K562 (cell line): ENCODE results near the gene BOLA3. TPM values are rescaled to one million over a fixed set of nuclear protein-coding genes. Genes with fewer than 3 reads are reported as not detected.

Experiments
- ARNT ChIP-seq, 2 experiments: fragments of 450-650 bp; IDR thresholded peaks; 2 replicates each; pipeline ENCODE4 v1.6.1; 2016; ENCODE audit warnings: mild to moderate bottlenecking in 1 of 2
- CBX2 ChIP-seq: fragments of 200-600 bp; sonication (generic); IDR thresholded peaks from one replicate; pipeline ENCODE4 v1.6.1; 2012; ENCODE audit warnings: mild to moderate bottlenecking, low read length, inconsistent platforms; ENCODE audit not compliant: insufficient read depth, poor library complexity, severe bottlenecking
- ETV1 ChIP-seq: fragments of 450-650 bp; conservative IDR thresholded peaks from 2 replicates; pipeline ENCODE4 v1.6.1; 2016; ENCODE audit warnings: missing genetic modification characterization, control low read depth, low read depth, missing compliant biosample characterization
- MIER1 ChIP-seq: fragments of 450-650 bp; IDR thresholded peaks from 2 replicates; pipeline ENCODE4 v1.6.1; 2016; ENCODE audit warnings: antibody characterized with exemption, mild to moderate bottlenecking, low read depth
- NBN ChIP-seq: fragments of 450-650 bp; IDR thresholded peaks from 2 replicates; pipeline ENCODE4 v1.6.1; 2016; ENCODE audit warnings: low read depth, mild to moderate bottlenecking
- NFE2L1 ChIP-seq: fragments of 450-650 bp; IDR thresholded peaks from 2 replicates; pipeline ENCODE4 v1.6.1; 2016; ENCODE audit warnings: missing genetic modification characterization, low read depth, mild to moderate bottlenecking, missing compliant biosample characterization, moderate library complexity, borderline replicate concordance
- SRSF9 ChIP-seq: fragments of 200-400 bp; formaldehyde crosslinking; IDR thresholded peaks from 2 replicates; pipeline ENCODE4 v1.6.1; 2017; ENCODE audit warnings: low read depth, low read length, borderline replicate concordance
- XRCC3 ChIP-seq: fragments of 450-650 bp; IDR thresholded peaks from 2 replicates; pipeline ENCODE4 v1.6.1; 2017; ENCODE audit warnings: mild to moderate bottlenecking, moderate library complexity
- ZNF184 ChIP-seq: sonication (generic); formaldehyde crosslinking; IDR thresholded peaks from 2 replicates; pipeline ENCODE4 v1.5.0; 2020; ENCODE audit warnings: missing genetic modification reagents
- polyA plus RNA-seq, 8 experiments: library from polyadenylated mRNA; depleted of rRNA in 4 of 8; stranded (reverse) in 5 of 8; unstranded in 3 of 8; fragments of >200 nt; fragmentation: Nextera tagmentation in 2 of 8; fragmentation: Illumina TruSeq in 1 of 8; extraction: Ambion mirVana in 2 of 8; extraction: Trizol in 1 of 8; gene quantifications; 2 replicates each; pipeline versions ENCODE4 v1.2.1 to v1.2.3, GENCODE V29; 2011 to 2014; ENCODE audit warnings: inconsistent platforms in 1 of 8, missing spikeins in 1 of 8
- total RNA-seq, 7 experiments: library from RNA; depleted of rRNA in 6 of 7; stranded (reverse); fragments of >200 nt in 6 of 7; fragmentation: Illumina TruSeq in 2 of 7; extraction: Trizol in 2 of 7; gene quantifications; 2 replicates each; pipeline versions ENCODE4 v1.2.1 to v1.2.3, GENCODE V29; 2011 to 2021; ENCODE audit warnings: low replicate concordance in 1 of 7
- TF ChIP-seq, protein P1 (sequence below): fragments of 250-450 bp; sonication (Bioruptor Pico); IDR thresholded peaks from 2 replicates; pipeline ENCODE4 v1.8.0; 2022; ENCODE audit warnings: moderate library complexity, mild to moderate bottlenecking, inconsistent platforms
- TF ChIP-seq, protein P2 (sequence below): fragments of 200-800 bp; sonication (Bioruptor generic); IDR thresholded peaks from 2 replicates; pipeline ENCODE4 v1.6.1; 2017; ENCODE audit warnings: missing genetic modification characterization, missing compliant biosample characterization
- TF ChIP-seq, protein P3 (sequence below): sonication (generic); IDR thresholded peaks from 2 replicates; pipeline ENCODE4 v1.6.1; 2016
- TF ChIP-seq, protein P4 (sequence below), 3 experiments: fragments of 200-800 bp in 1 of 3; sonication (Bioruptor generic) in 1 of 3; sonication (generic) in 1 of 3; formaldehyde crosslinking in 1 of 3; IDR thresholded peaks; 2 replicates each; pipeline versions ENCODE4 v1.6.1 to v1.8.0; 2016 to 2022; ENCODE audit warnings: mild to moderate bottlenecking in 2 of 3, missing compliant biosample characterization in 2 of 3, missing genetic modification characterization in 2 of 3, missing genetic modification reagents in 1 of 3
- TF ChIP-seq, protein P5 (sequence below), 2 experiments: fragments of 450-650 bp in 1 of 2; IDR thresholded peaks; 2 replicates each; pipeline ENCODE4 v1.6.1; 2011 to 2017; ENCODE audit warnings: low read depth in 2 of 2, antibody characterized with exemption in 1 of 2, borderline replicate concordance in 1 of 2, low read length in 1 of 2, mild to moderate bottlenecking in 1 of 2, mixed read lengths in 1 of 2; ENCODE audit not compliant: control insufficient read depth in 1 of 2
- TF ChIP-seq, protein P6 (sequence below): fragments of 200-400 bp; formaldehyde crosslinking; IDR thresholded peaks from 2 replicates; pipeline ENCODE4 v1.6.1; 2017; ENCODE audit warnings: mild to moderate bottlenecking, low read depth, low read length, moderate library complexity

BOLA3 gene
- total and polyA plus RNA-seq, 9 of the 15 experiments (the other 6 are each of a cell fraction or from before 2014, with no cell fraction given) = 149 to 619 (median 255) TPM

DNA sequence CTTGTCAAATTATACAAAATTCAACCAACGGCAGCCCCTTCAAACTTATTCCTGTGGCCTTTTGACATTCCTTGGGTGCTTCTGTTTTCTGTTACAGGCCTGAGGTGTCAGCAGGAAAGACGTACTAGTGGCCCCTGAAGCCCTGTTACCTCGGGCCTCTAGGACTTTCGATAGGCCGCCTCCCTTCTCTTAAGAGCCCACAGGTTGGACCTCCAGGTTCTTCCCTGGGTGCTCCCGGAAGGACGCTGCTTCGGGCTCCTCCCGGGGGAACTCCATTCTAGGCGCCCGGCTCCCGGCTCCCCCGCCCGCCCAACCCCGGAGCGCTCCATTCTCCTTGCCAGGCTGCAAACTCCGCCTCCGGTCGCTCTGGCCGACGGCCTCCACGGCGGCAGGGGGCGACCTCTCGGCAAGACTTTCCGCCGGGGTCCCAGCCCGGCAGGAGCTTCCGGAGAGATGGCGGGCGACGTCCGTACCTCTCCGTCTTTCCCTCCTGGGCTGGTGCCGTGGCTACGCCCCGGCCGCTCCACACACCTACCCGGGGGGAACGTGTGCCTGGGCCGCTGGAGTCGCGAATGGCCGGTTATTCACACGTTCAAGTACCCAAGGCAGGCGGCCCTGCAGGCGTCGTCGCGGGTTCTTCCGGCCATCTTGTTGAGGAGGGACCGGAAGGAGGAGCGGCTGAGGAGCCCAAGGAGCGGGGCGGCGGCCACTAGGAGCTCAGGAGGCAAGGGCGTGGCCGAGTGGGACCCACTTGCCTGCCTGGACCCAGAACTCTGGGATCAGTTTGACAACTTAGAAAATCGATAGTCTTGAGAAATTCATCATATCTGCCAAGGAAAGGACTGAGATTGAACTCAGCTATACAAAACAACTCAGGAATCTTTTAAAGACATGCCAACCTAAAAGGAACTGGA is 27.5 kb downstream of the BOLA3 start (continued):
- TF ChIP-seq ETV1 (tag) (peak; percentile 99), XRCC3 (no peak), NFE2L1 (tag) (no peak), CBX2 (no peak), SRSF9 (no peak), NBN (peak; percentile 73; the same call in 1 of the 2 replicates), MIER1 (0 out of 2 replicates have a peak, but pooled peaks have one; percentile 59), ZNF184 (CRISPR knock-in tag) (no peak), ARNT (IDR thresholded peaks at IDR 0.05) (no peak)
- TF ChIP-seq, protein P1, sequence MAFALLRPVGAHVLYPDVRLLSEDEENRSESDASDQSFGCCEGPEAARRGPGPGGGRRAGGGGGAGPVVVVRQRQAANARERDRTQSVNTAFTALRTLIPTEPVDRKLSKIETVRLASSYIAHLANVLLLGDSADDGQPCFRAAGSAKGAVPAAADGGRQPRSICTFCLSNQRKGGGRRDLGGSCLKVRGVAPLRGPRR (CRISPR knock-in tag) = peak; percentile 79; the same call in 1 of the 2 replicates
- TF ChIP-seq, protein P2, sequence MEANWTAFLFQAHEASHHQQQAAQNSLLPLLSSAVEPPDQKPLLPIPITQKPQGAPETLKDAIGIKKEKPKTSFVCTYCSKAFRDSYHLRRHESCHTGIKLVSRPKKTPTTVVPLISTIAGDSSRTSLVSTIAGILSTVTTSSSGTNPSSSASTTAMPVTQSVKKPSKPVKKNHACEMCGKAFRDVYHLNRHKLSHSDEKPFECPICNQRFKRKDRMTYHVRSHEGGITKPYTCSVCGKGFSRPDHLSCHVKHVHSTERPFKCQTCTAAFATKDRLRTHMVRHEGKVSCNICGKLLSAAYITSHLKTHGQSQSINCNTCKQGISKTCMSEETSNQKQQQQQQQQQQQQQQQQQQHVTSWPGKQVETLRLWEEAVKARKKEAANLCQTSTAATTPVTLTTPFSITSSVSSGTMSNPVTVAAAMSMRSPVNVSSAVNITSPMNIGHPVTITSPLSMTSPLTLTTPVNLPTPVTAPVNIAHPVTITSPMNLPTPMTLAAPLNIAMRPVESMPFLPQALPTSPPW (CRISPR knock-in tag) = peak; percentile 69
- TF ChIP-seq, protein P3, sequence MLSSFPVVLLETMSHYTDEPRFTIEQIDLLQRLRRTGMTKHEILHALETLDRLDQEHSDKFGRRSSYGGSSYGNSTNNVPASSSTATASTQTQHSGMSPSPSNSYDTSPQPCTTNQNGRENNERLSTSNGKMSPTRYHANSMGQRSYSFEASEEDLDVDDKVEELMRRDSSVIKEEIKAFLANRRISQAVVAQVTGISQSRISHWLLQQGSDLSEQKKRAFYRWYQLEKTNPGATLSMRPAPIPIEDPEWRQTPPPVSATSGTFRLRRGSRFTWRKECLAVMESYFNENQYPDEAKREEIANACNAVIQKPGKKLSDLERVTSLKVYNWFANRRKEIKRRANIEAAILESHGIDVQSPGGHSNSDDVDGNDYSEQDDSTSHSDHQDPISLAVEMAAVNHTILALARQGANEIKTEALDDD = no peak
- TF ChIP-seq, protein P4, sequence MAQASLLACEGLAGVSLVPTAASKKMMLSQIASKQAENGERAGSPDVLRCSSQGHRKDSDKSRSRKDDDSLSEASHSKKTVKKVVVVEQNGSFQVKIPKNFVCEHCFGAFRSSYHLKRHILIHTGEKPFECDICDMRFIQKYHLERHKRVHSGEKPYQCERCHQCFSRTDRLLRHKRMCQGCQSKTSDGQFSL (CRISPR knock-in tag; IDR thresholded peaks at IDR 0.05) = no peak
- TF ChIP-seq, protein P4 (tag; IDR thresholded peaks at IDR 0.05) = no peak
- TF ChIP-seq, protein P5, sequence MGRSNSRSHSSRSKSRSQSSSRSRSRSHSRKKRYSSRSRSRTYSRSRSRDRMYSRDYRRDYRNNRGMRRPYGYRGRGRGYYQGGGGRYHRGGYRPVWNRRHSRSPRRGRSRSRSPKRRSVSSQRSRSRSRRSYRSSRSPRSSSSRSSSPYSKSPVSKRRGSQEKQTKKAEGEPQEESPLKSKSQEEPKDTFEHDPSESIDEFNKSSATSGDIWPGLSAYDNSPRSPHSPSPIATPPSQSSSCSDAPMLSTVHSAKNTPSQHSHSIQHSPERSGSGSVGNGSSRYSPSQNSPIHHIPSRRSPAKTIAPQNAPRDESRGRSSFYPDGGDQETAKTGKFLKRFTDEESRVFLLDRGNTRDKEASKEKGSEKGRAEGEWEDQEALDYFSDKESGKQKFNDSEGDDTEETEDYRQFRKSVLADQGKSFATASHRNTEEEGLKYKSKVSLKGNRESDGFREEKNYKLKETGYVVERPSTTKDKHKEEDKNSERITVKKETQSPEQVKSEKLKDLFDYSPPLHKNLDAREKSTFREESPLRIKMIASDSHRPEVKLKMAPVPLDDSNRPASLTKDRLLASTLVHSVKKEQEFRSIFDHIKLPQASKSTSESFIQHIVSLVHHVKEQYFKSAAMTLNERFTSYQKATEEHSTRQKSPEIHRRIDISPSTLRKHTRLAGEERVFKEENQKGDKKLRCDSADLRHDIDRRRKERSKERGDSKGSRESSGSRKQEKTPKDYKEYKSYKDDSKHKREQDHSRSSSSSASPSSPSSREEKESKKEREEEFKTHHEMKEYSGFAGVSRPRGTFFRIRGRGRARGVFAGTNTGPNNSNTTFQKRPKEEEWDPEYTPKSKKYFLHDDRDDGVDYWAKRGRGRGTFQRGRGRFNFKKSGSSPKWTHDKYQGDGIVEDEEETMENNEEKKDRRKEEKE (IDR thresholded peaks at IDR 0.05; ENCODE audit: borderline replicate concordance in 1 of 2, control insufficient read depth in 1 of 2, low read depth in 2 of 2, low read length in 1 of 2) = no peak
- TF ChIP-seq, protein P6, sequence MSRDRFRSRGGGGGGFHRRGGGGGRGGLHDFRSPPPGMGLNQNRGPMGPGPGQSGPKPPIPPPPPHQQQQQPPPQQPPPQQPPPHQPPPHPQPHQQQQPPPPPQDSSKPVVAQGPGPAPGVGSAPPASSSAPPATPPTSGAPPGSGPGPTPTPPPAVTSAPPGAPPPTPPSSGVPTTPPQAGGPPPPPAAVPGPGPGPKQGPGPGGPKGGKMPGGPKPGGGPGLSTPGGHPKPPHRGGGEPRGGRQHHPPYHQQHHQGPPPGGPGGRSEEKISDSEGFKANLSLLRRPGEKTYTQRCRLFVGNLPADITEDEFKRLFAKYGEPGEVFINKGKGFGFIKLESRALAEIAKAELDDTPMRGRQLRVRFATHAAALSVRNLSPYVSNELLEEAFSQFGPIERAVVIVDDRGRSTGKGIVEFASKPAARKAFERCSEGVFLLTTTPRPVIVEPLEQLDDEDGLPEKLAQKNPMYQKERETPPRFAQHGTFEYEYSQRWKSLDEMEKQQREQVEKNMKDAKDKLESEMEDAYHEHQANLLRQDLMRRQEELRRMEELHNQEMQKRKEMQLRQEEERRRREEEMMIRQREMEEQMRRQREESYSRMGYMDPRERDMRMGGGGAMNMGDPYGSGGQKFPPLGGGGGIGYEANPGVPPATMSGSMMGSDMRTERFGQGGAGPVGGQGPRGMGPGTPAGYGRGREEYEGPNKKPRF = no peak
